Breast epithelium (tissue), 3 donors: ENCODE results near the gene NRROS.

Source experiments
- POLR2A ChIP-seq: fragments of 450-650 bp; IDR thresholded peaks from one replicate; pipeline ENCODE4 v1.6.1; 2016; ENCODE audit warnings: antibody characterized with exemption, mild to moderate bottlenecking, moderate library complexity
- POLR2AphosphoS5 ChIP-seq, 3 donors: sonication (generic); formaldehyde crosslinking; IDR thresholded peaks; one replicate each; pipeline ENCODE4 v1.6.1; 2017; ENCODE audit warnings: antibody characterized with exemption in 3 of 3
- TF ChIP-seq, protein P1 (sequence below), 3 donors: fragments of 450-650 bp; IDR thresholded peaks; one replicate each; pipeline ENCODE4 v1.5.1; 2016 to 2017; ENCODE audit warnings: antibody characterized with exemption in 3 of 3, mild to moderate bottlenecking in 3 of 3, moderate library complexity in 3 of 3

DNA sequence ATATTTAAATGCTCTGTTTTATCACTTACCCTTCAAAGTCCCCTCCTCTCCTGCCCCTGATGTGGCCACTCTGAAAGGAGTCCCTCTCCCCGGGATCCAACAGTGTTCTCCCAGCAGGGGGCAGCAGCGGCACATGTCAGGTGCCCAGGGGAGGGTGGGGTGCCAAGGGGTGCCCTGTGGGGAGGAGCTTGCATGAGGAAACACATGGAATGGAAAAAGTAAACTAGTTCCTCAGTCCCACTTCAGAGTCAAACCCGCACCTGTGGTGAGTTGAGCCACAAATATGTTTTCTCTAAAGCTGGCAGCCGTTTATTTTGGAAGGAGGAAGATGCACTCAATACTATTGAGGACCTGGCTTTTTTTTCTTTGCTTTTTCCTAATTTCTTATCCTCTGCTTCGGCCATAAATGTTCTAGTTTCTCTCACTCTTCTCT, 30.1 kb upstream of the NRROS start:
- TF ChIP-seq POLR2A (no peak), POLR2AphosphoS5 (IDR thresholded peaks at IDR 0.05) (peak in 2 of 3 donors; percentile 11 to 63)
- TF ChIP-seq, protein P1, sequence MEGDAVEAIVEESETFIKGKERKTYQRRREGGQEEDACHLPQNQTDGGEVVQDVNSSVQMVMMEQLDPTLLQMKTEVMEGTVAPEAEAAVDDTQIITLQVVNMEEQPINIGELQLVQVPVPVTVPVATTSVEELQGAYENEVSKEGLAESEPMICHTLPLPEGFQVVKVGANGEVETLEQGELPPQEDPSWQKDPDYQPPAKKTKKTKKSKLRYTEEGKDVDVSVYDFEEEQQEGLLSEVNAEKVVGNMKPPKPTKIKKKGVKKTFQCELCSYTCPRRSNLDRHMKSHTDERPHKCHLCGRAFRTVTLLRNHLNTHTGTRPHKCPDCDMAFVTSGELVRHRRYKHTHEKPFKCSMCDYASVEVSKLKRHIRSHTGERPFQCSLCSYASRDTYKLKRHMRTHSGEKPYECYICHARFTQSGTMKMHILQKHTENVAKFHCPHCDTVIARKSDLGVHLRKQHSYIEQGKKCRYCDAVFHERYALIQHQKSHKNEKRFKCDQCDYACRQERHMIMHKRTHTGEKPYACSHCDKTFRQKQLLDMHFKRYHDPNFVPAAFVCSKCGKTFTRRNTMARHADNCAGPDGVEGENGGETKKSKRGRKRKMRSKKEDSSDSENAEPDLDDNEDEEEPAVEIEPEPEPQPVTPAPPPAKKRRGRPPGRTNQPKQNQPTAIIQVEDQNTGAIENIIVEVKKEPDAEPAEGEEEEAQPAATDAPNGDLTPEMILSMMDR (IDR thresholded peaks at IDR 0.05) = peak; percentile 58 to 81 (median 74)
